ENCODE measurements around the gene SPDYE2. TPM values are rescaled to one million over a fixed set of nuclear protein-coding genes. Genes with fewer than 3 reads are reported as not detected.
"Not testable (repeated sequence)": the region's sequence is repeated elsewhere in the genome, so short reads cannot be mapped to it uniquely, and the experiment has no call there.

Gene SPDYE2
- total RNA-seq, 2 experiments from 2014 or later = 0.33 to 0.36 TPM

- H3K9me3 ChIP-seq (ENCODE audit: control insufficient read depth in 1 of 2, insufficient read depth in 1 of 2, low read length in 2 of 2); H3K27ac ChIP-seq (ENCODE audit: low read depth in 1 of 2, low read length in 2 of 2); CTCF ChIA-PET; H3K9me3 Mint-ChIP-seq; H3K36me3 ChIP-seq (ENCODE audit: insufficient read depth, low read length); H3K4me3 ChIP-seq (ENCODE audit: low read length); intact Hi-C loops (cut with DNase I, micrococcal nuclease); ATAC-seq (ENCODE audit: poor library complexity); POLR2A ChIA-PET; H3K4me1 Mint-ChIP-seq (ENCODE audit: low read depth); H3K36me3 Mint-ChIP-seq (ENCODE audit: low read depth); DNase-seq; H3K4me1 ChIP-seq (ENCODE audit: insufficient read depth, low read length); H3K27me3 ChIP-seq (ENCODE audit: control insufficient read depth in 1 of 2, insufficient read depth in 2 of 2, low read length in 2 of 2); H3K4me3 Mint-ChIP-seq; H3K27ac Mint-ChIP-seq; H3K27me3 Mint-ChIP-seq: not testable (repeated sequence)
Observed at GRCh38 chr7:102527182-102527581, 23.8 kb upstream of the SPDYE2 start.

- H3K4me1 Mint-ChIP-seq (ENCODE audit: low read depth); DNase-seq; CTCF ChIA-PET; H3K27me3 Mint-ChIP-seq; H3K27ac Mint-ChIP-seq; ATAC-seq (ENCODE audit: poor library complexity); H3K36me3 Mint-ChIP-seq (ENCODE audit: low read depth); H3K27ac ChIP-seq (ENCODE audit: low read depth in 1 of 2, low read length in 2 of 2); H3K27me3 ChIP-seq (ENCODE audit: control insufficient read depth in 1 of 2, insufficient read depth in 2 of 2, low read length in 2 of 2); POLR2A ChIA-PET; H3K9me3 ChIP-seq (ENCODE audit: control insufficient read depth in 1 of 2, insufficient read depth in 1 of 2, low read length in 2 of 2); intact Hi-C loops (cut with DNase I, micrococcal nuclease); H3K9me3 Mint-ChIP-seq; H3K36me3 ChIP-seq (ENCODE audit: insufficient read depth, low read length); H3K4me3 ChIP-seq (ENCODE audit: low read length); H3K4me1 ChIP-seq (ENCODE audit: insufficient read depth, low read length); H3K4me3 Mint-ChIP-seq: not testable (repeated sequence)
Observed at GRCh38 chr7:102527822-102528793, 22.9 kb upstream of the SPDYE2 start.

GRCh38 chr7:102531583-102531982, 19.4 kb upstream of the SPDYE2 start:
- H3K4me1 Mint-ChIP-seq (ENCODE audit: low read depth); H3K27ac ChIP-seq (ENCODE audit: low read depth in 1 of 2, low read length in 2 of 2); H3K4me3 Mint-ChIP-seq; CTCF ChIA-PET; H3K9me3 Mint-ChIP-seq; POLR2A ChIA-PET; H3K27ac Mint-ChIP-seq; H3K27me3 ChIP-seq (ENCODE audit: control insufficient read depth in 1 of 2, insufficient read depth in 2 of 2, low read length in 2 of 2); H3K9me3 ChIP-seq (ENCODE audit: control insufficient read depth in 1 of 2, insufficient read depth in 1 of 2, low read length in 2 of 2); ATAC-seq (ENCODE audit: poor library complexity); DNase-seq; intact Hi-C loops (cut with DNase I, micrococcal nuclease); H3K4me1 ChIP-seq (ENCODE audit: insufficient read depth, low read length); H3K27me3 Mint-ChIP-seq; H3K36me3 ChIP-seq (ENCODE audit: insufficient read depth, low read length); H3K4me3 ChIP-seq (ENCODE audit: low read length); H3K36me3 Mint-ChIP-seq (ENCODE audit: low read depth): not testable (repeated sequence)

- DNase-seq; ATAC-seq (ENCODE audit: poor library complexity); H3K4me1 Mint-ChIP-seq (ENCODE audit: low read depth); intact Hi-C loops (cut with DNase I, micrococcal nuclease); H3K4me3 ChIP-seq (ENCODE audit: low read length); POLR2A ChIA-PET; H3K27me3 Mint-ChIP-seq; H3K4me1 ChIP-seq (ENCODE audit: insufficient read depth, low read length); CTCF ChIA-PET; H3K4me3 Mint-ChIP-seq; H3K27ac Mint-ChIP-seq; H3K27me3 ChIP-seq (ENCODE audit: control insufficient read depth in 1 of 2, insufficient read depth in 2 of 2, low read length in 2 of 2); H3K9me3 ChIP-seq (ENCODE audit: control insufficient read depth in 1 of 2, insufficient read depth in 1 of 2, low read length in 2 of 2); H3K27ac ChIP-seq (ENCODE audit: low read depth in 1 of 2, low read length in 2 of 2); H3K36me3 ChIP-seq (ENCODE audit: insufficient read depth, low read length); H3K36me3 Mint-ChIP-seq (ENCODE audit: low read depth); H3K9me3 Mint-ChIP-seq: not testable (repeated sequence)
Observed at GRCh38 chr7:102532127-102532526, 18.9 kb upstream of the SPDYE2 start.

GRCh38 chr7:102535062-102535615, 15.9 kb upstream of the SPDYE2 start:
- DNase-seq; ATAC-seq (ENCODE audit: poor library complexity); H3K27me3 ChIP-seq (ENCODE audit: control insufficient read depth in 1 of 2, insufficient read depth in 2 of 2, low read length in 2 of 2); H3K9me3 ChIP-seq (ENCODE audit: control insufficient read depth in 1 of 2, insufficient read depth in 1 of 2, low read length in 2 of 2); H3K36me3 Mint-ChIP-seq (ENCODE audit: low read depth); POLR2A ChIA-PET; H3K4me1 Mint-ChIP-seq (ENCODE audit: low read depth); H3K27ac Mint-ChIP-seq; H3K27me3 Mint-ChIP-seq; H3K4me3 ChIP-seq (ENCODE audit: low read length); H3K9me3 Mint-ChIP-seq; H3K4me3 Mint-ChIP-seq; intact Hi-C loops (cut with DNase I, micrococcal nuclease); H3K4me1 ChIP-seq (ENCODE audit: insufficient read depth, low read length); H3K36me3 ChIP-seq (ENCODE audit: insufficient read depth, low read length); CTCF ChIA-PET; H3K27ac ChIP-seq (ENCODE audit: low read depth in 1 of 2, low read length in 2 of 2): not testable (repeated sequence)

- H3K4me3 Mint-ChIP-seq; POLR2A ChIA-PET; H3K36me3 ChIP-seq (ENCODE audit: insufficient read depth, low read length): not testable (repeated sequence)
Observed at GRCh38 chr7:102540604-102541003, 10.4 kb upstream of the SPDYE2 start.

GRCh38 chr7:102542083-102542482, 8.9 kb upstream of the SPDYE2 start:
- H3K9me3 ChIP-seq (ENCODE audit: control insufficient read depth in 1 of 2, insufficient read depth in 1 of 2, low read length in 2 of 2); H3K4me1 ChIP-seq (ENCODE audit: insufficient read depth, low read length); H3K27ac ChIP-seq (ENCODE audit: low read depth in 1 of 2, low read length in 2 of 2); H3K4me3 ChIP-seq (ENCODE audit: low read length); H3K27me3 Mint-ChIP-seq; POLR2A ChIA-PET; H3K4me3 Mint-ChIP-seq; H3K4me1 Mint-ChIP-seq (ENCODE audit: low read depth); H3K9me3 Mint-ChIP-seq; H3K36me3 ChIP-seq (ENCODE audit: insufficient read depth, low read length); intact Hi-C loops (cut with DNase I, micrococcal nuclease); H3K27ac Mint-ChIP-seq; DNase-seq; ATAC-seq (ENCODE audit: poor library complexity); H3K27me3 ChIP-seq (ENCODE audit: control insufficient read depth in 1 of 2, insufficient read depth in 2 of 2, low read length in 2 of 2); CTCF ChIA-PET; H3K36me3 Mint-ChIP-seq (ENCODE audit: low read depth): not testable (repeated sequence)

More at GRCh38 chr7:102540604-102541003, 10.4 kb upstream of the SPDYE2 start:
- CTCF ChIA-PET; H3K36me3 Mint-ChIP-seq (ENCODE audit: low read depth); H3K4me1 ChIP-seq (ENCODE audit: insufficient read depth, low read length); H3K27ac ChIP-seq (ENCODE audit: low read depth in 1 of 2, low read length in 2 of 2); H3K27me3 Mint-ChIP-seq; H3K4me1 Mint-ChIP-seq (ENCODE audit: low read depth); ATAC-seq (ENCODE audit: poor library complexity); H3K27ac Mint-ChIP-seq; H3K9me3 ChIP-seq (ENCODE audit: control insufficient read depth in 1 of 2, insufficient read depth in 1 of 2, low read length in 2 of 2); H3K9me3 Mint-ChIP-seq; H3K4me3 ChIP-seq (ENCODE audit: low read length); H3K27me3 ChIP-seq (ENCODE audit: control insufficient read depth in 1 of 2, insufficient read depth in 2 of 2, low read length in 2 of 2); intact Hi-C loops (cut with DNase I, micrococcal nuclease); DNase-seq: not testable (repeated sequence)

Data from CD4-positive, alpha-beta T cell (primary cell).